Suprapubic skin (tissue), 3 donors: Measurements from ENCODE around the gene MTMR2.

Experiments used
- EP300 ChIP-seq: sonication (generic); formaldehyde crosslinking; IDR thresholded peaks from one replicate; pipeline ENCODE4 v1.6.1; 2017; ENCODE audit warnings: antibody characterized with exemption
- TF ChIP-seq, protein P1 (sequence below), 2 donors: fragments of 200-600 bp in 1 of 2; fragments of 450-650 bp in 1 of 2; sonication (generic) in 1 of 2; IDR thresholded peaks; one replicate each; pipeline ENCODE4 v1.5.1; 2016 to 2019; ENCODE audit warnings: antibody characterized with exemption in 2 of 2, mild to moderate bottlenecking in 1 of 2, moderate library complexity in 1 of 2

DNA sequence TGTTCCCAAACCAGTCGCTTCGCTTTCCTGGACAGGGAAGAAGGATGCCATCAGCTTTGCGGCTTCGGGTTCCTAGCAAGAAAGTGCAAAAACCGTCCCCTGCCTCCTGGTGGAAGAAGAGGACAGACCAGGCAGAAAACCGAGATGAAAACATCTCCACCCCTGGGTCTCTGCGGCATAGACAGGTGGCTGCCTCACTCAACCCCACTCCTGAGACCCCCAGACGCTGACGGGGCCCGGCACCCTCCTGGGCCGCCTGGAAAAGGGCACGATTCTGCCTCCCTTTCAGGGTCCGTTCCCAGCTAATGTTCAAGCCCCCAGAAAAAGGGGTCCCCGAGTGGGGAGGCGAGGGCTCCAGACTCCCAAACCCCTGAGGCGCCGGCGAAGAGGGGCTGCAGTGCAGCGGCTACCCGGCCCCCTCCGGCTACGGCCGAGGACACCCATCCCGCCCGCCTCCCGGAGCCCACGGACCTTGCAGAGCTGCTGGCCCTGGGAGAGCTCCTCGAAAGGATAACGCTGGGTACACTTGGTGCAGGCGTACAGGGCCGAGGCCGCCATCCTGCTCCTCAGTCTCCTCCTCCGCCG, 134.9 kb downstream of the MTMR2 start:
- TF ChIP-seq, protein P1, sequence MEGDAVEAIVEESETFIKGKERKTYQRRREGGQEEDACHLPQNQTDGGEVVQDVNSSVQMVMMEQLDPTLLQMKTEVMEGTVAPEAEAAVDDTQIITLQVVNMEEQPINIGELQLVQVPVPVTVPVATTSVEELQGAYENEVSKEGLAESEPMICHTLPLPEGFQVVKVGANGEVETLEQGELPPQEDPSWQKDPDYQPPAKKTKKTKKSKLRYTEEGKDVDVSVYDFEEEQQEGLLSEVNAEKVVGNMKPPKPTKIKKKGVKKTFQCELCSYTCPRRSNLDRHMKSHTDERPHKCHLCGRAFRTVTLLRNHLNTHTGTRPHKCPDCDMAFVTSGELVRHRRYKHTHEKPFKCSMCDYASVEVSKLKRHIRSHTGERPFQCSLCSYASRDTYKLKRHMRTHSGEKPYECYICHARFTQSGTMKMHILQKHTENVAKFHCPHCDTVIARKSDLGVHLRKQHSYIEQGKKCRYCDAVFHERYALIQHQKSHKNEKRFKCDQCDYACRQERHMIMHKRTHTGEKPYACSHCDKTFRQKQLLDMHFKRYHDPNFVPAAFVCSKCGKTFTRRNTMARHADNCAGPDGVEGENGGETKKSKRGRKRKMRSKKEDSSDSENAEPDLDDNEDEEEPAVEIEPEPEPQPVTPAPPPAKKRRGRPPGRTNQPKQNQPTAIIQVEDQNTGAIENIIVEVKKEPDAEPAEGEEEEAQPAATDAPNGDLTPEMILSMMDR (IDR thresholded peaks at IDR 0.05): no peak
- TF ChIP-seq EP300: no peak
